HUES6 (cell line): Measurements from ENCODE around the gene COPB2.

Experiments
- H3K27ac ChIP-seq: 2 replicates; pipeline ENCODE4 v1.7.0; 2013; ENCODE audit warnings: low read depth, mild to moderate bottlenecking, low read length, inconsistent platforms
- H3K27me3 ChIP-seq: 2 replicates; pipeline ENCODE4 v1.6.1; 2013; ENCODE audit warnings: low read length; ENCODE audit not compliant: control insufficient read depth, insufficient read depth
- H3K36me3 ChIP-seq: 2 replicates; pipeline ENCODE4 v1.6.1; 2013; ENCODE audit warnings: low read length; ENCODE audit not compliant: control insufficient read depth, insufficient read depth
- H3K4me1 ChIP-seq: 2 replicates; pipeline ENCODE4 v1.6.1; 2013; ENCODE audit warnings: low read length; ENCODE audit not compliant: control insufficient read depth, insufficient read depth
- H3K4me3 ChIP-seq: 2 replicates; pipeline ENCODE4 v1.5.1; 2013; ENCODE audit warnings: low read depth, low read length
- H3K9ac ChIP-seq: one replicate; pipeline ENCODE4 v1.6.1; 2013; ENCODE audit warnings: mild to moderate bottlenecking, low read length
- H3K9me3 ChIP-seq: 2 replicates; pipeline ENCODE4 v1.6.1; 2013; ENCODE audit warnings: low read depth, low read length; ENCODE audit not compliant: control insufficient read depth, insufficient read depth

Gene COPB2

DNA sequence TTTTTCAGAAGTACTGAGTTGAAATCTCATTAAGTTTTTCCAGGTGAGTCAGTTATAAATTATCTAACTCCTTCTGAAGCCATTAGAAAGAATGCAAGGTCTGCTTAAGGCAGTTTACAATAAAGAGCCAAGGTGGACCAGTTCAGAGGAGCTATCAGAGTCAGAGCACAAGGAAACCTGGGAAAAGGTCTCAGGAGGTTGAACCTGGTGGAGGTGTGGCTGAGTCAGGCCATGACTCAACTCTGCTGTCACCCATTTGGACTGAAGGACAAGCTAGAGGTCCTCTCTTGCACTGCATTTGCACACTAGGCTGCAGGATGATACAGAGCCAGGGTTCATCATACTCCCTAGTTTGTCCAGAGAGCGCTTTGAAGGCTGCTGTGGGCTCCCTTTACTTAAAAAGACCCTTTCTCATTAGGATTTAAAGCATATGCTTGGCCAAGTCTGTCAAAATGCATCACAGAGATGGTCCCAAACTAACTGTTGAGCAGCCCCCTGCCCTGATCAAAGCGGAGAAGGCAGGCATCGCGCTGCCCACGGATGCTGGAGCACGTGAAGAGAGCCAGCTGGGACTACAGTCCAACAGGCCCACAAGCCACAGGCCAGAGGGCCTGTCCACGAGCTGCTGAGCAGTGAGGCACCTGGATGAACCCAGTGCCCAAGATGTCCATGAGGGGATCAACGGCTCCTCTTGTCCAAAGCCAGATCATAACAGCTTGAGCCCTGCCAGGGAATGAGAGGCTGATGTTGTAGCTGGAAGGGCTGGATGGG lies 71.6 kb downstream of the COPB2 start:
- no peak overlapping the region for H3K4me3 ChIP-seq
- peaks cover 2% of the 10 kb centered on the region; the same call in 1 of the 2 replicates for H3K4me1 ChIP-seq
- H3K36me3 ChIP-seq = no peaks in the 10 kb centered on the region
- no peak overlapping the region for H3K27ac ChIP-seq
- no peak overlapping the region for H3K9ac ChIP-seq
- no peaks in the 10 kb centered on the region for H3K27me3 ChIP-seq
- H3K9me3 ChIP-seq = no peaks in the 10 kb centered on the region

DNA sequence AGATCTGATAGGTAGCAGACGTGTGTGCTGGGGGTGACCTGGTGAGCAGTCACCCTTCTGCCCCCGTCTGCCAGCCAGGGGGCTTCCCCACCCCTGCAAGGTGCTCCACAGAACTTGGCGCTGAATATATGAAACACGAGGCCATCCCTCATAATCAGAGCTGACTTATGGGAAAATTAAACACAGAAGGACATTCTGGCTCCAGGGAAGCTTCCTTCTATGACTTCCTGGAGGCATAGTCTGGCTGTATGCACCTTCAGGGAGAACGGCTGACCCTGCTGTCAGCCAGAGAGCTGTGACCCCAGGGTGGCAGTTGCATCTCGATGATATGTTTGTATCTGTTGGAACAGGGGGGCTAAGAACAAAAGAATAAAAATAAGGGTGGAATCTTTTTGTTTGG lies 72.2 kb downstream of the COPB2 start:
- Histone ChIP-seq H3K4me1 (peaks cover 2% of the 10 kb centered on the region; the same call in 1 of the 2 replicates), H3K9me3 (no peaks in the 10 kb centered on the region), H3K27ac (no peak overlapping the region), H3K27me3 (no peaks in the 10 kb centered on the region), H3K4me3 (no peak overlapping the region), H3K36me3 (no peaks in the 10 kb centered on the region), H3K9ac (no peak overlapping the region)

DNA sequence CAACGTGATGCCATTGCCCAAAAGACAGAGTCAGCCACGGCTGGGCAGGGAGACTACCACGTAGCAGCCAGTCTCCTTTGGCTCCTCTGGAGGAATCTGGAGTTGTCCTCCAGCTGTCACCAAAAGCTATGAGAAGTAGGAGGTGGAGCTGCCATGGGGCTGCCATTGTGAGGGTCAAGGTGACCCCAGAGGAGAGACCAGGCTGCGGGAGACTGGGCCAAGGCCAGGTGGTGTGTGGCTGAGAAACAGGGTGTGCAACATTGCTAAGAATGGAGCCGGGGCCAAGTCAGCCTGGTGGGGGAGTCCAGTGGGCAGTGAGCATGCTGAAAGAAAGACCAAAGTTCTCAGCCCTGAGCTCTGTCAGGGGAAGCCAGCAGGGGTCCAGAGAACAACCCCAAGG lies 75.5 kb downstream of the COPB2 start:
- no peaks in the 10 kb centered on the region for H3K27me3 ChIP-seq
- no peaks in the 10 kb centered on the region for H3K36me3 ChIP-seq
- H3K9ac ChIP-seq = no peak overlapping the region
- peaks cover 5% of the 10 kb centered on the region; the same call in 1 of the 2 replicates for H3K4me1 ChIP-seq
- no peak overlapping the region for H3K4me3 ChIP-seq
- no peaks in the 10 kb centered on the region for H3K9me3 ChIP-seq
- no peak overlapping the region for H3K27ac ChIP-seq

DNA sequence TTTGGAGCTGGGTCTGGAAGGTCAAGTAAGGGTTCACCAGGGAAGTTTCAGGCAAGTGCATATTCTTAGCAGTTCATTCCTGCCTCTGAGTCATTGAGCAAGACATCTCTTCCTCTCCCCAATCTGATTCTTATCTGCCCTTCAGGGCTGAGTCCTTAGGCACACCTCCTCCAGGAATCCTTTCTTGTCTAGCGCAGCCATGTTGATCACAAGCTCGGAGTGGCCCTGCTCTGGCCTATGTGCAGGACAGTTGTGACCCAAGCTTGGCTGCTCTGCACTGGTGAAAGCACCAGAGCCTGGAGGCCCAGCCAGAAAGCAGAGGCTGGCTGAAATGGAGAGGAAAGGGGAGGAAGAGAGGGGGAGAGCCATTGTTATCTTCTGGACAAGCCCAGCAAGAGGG lies 76.5 kb downstream of the COPB2 start:
- H3K27ac ChIP-seq = no peak overlapping the region
- H3K9me3 ChIP-seq = no peaks in the 10 kb centered on the region
- H3K9ac ChIP-seq = no peak overlapping the region
- H3K4me1 ChIP-seq = peaks cover 7% of the 10 kb centered on the region; the same call in 1 of the 2 replicates
- H3K27me3 ChIP-seq = no peaks in the 10 kb centered on the region
- H3K4me3 ChIP-seq = no peak overlapping the region
- H3K36me3 ChIP-seq = no peaks in the 10 kb centered on the region

DNA sequence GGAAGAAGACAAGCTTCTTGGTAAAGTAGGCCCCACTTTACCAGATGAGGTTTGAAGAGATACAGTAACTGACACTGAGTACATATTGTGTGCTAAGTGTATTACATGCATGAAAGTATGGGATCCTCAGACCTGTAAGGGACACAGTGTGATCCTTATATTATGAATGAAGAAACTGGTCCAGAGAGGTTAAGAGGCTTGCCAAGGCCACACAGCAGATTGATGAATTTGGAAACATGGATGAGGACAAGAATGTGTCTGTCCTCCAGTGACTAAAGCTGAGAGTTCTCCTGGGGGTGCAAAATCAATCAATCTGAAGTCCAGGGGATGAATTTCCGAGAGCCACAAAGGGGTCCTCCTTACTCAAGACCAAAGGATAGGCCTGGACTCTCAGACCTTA lies 77.0 kb downstream of the COPB2 start:
- H3K4me1 ChIP-seq = peaks cover 7% of the 10 kb centered on the region; the same call in 1 of the 2 replicates
- H3K4me3 ChIP-seq = no peak overlapping the region
- H3K36me3 ChIP-seq = no peaks in the 10 kb centered on the region
- H3K27me3 ChIP-seq = no peaks in the 10 kb centered on the region
- no peak overlapping the region for H3K27ac ChIP-seq
- H3K9me3 ChIP-seq = no peaks in the 10 kb centered on the region
- H3K9ac ChIP-seq = no peak overlapping the region

DNA sequence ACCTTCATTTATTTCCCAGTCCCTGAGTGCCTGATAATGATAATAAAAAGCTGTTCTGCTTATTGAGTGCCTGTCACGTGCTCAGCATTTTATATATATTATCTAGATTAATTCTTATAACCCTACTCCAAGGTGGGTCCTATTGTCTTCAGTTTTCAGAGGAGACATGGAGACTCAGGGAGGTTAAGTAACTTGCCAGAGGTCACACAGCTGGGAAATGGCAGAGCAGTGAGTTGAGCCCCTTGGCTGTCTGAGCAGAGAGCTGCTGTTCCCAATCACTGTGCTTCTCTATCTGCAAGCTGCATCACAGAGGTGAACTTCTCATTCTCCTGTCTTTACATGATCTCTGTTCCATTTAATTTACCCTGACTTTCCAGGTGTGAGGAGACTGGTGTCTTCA lies 77.9 kb downstream of the COPB2 start:
- Histone ChIP-seq H3K36me3 (no peaks in the 10 kb centered on the region), H3K4me3 (no peak overlapping the region), H3K27me3 (no peaks in the 10 kb centered on the region), H3K4me1 (peaks cover 7% of the 10 kb centered on the region; the same call in 1 of the 2 replicates), H3K9ac (no peak overlapping the region), H3K9me3 (no peaks in the 10 kb centered on the region), H3K27ac (no peak overlapping the region)

DNA sequence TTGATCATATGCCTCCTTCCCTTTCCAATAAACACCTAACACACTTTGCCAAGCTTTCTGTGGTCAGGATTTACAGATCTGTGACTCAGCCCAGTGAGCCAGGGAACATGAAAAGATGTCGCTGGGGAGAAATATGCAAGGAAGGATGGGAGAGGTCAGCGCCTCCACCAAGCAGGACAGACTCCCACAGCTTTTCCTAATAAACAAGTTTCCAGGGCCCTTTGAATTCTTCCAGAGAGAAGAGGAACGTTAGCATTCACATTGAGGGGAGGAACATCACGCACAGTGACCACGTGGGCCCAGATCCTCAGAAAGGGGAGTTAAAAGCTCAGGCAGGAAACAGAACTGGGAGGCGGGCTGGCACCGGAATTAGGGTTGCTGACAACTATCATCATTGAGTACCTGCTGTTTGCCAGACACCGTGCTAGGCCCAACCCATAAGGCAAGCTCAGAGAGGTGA lies 78.9 kb downstream of the COPB2 start:
- no peak overlapping the region for H3K9ac ChIP-seq
- H3K4me1 ChIP-seq = peaks cover 7% of the 10 kb centered on the region; the same call in 1 of the 2 replicates
- H3K4me3 ChIP-seq = no peak overlapping the region
- no peaks in the 10 kb centered on the region for H3K9me3 ChIP-seq
- no peak overlapping the region for H3K27ac ChIP-seq
- no peaks in the 10 kb centered on the region for H3K36me3 ChIP-seq
- H3K27me3 ChIP-seq = no peaks in the 10 kb centered on the region

DNA sequence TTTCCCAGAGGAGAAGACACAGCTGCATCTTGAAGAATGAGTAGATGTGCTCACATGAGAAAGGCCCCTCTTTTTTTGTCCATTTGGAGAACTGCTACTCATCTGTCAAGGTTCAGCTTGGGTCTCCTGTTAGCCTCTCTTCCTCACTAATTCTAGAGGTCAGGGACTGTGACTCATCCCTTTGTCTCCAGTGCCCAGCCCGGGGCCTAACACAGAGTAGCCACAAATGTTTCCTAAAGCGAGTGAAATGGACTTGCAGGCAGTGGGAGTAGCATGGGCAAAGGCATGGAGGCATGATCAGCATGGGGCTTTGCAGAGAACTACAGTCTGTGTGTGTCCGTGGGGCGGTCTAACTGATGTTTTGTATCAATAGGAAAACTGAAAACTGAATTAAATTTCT lies 79.6 kb downstream of the COPB2 start:
- Histone ChIP-seq H3K4me3 (no peak overlapping the region), H3K9me3 (no peaks in the 10 kb centered on the region), H3K27ac (no peak overlapping the region), H3K9ac (no peak overlapping the region), H3K27me3 (no peaks in the 10 kb centered on the region), H3K36me3 (no peaks in the 10 kb centered on the region), H3K4me1 (peaks cover 7% of the 10 kb centered on the region; the same call in 1 of the 2 replicates)

DNA sequence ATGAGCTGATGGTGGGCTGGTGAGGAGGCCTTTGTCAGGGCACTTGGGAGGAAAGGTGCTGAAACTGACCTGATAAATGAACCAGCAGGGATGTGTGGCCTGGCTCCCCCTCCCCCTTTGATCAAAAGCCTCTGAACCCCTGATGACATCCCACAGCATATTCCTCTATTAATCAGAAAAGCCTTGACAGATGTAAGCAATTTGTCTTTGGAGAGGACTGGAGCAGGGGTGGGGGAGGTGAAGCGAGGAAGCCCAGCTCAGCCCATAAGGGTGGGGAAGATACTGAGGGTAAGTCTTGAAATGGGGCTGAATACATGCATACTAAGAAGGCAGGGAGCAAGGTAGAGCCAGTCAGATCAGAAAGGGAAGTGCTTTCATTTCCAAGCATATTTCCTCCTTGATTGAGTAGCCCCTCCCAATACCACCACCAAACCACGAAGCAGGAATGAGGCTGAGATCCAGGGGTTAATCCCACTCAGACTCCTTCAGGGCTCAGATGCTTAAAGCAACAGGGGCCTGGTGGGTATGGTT lies 80.3 kb downstream of the COPB2 start:
- no peaks in the 10 kb centered on the region for H3K9me3 ChIP-seq
- H3K9ac ChIP-seq = no peak overlapping the region
- no peak overlapping the region for H3K27ac ChIP-seq
- peaks cover 7% of the 10 kb centered on the region; the same call in 1 of the 2 replicates for H3K4me1 ChIP-seq
- no peak overlapping the region for H3K4me3 ChIP-seq
- H3K27me3 ChIP-seq = no peaks in the 10 kb centered on the region
- H3K36me3 ChIP-seq = no peaks in the 10 kb centered on the region

DNA sequence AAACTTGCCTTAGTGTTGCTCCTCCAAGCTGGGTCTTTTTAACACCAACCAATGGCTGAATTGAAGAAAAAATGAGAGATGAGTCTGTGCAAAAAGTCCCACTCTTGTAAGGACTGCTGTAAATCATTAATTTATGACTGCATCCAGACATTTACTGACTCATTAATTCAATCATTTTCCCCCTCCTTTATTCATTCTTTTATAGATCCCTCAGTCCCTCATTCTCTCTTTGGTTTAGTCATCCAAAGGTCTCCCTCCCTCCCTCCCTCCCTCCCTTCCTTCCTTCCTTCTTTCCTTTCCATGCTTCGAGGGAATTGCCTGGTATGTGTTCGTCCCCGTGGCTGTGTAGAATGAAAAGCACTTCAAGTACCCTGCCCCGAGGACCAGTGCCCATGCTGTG lies 80.9 kb downstream of the COPB2 start:
- no peak overlapping the region for H3K4me3 ChIP-seq
- no peaks in the 10 kb centered on the region for H3K9me3 ChIP-seq
- H3K9ac ChIP-seq = no peak overlapping the region
- peaks cover 7% of the 10 kb centered on the region; the same call in 1 of the 2 replicates for H3K4me1 ChIP-seq
- no peaks in the 10 kb centered on the region for H3K36me3 ChIP-seq
- no peak overlapping the region for H3K27ac ChIP-seq
- no peaks in the 10 kb centered on the region for H3K27me3 ChIP-seq
